Amygdala (tissue), 56 donors: Measurements from ENCODE around the gene NDUFS2.
"Not testable (repeated sequence)": the region's sequence is repeated elsewhere in the genome, so short reads cannot be mapped to it uniquely, and the experiment has no call there.

Experiments
- DNase-seq, 56 donors: peaks; one replicate each; lab custom pipeline; 2025; lab: John Stamatoyannopoulos, UW

The NDUFS2 gene

DNA sequence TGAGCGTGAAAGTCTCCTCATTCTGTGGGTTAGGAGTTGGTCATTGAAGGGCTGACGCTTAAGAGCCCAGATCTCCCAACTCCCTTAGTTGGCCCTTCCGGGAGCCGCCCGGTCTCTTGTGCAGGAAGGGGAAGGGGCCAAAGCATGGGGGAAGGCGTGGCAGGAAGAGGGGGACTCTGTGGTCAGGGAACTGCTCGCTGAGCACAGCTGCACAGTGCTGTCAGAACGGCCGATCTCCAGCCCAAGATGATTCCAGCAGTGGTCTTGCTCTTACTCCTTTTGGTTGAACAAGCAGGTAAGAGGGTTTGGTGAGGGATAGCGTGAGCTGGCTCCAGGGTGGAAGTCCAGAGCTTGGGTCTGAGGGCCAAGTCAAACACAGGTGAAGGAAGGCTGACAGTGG, 12.9 kb downstream of the NDUFS2 start, which contains the start of gene FCER1G:
TSS of gene FCER1G (plus strand) at position 220 of the 400 bp plus-strand sequence. CDS start at position 247, 27 bp downstream.
- peak in 9 of 56 donors; percentile 5 to 37 (median 20) for DNase-seq

DNA sequence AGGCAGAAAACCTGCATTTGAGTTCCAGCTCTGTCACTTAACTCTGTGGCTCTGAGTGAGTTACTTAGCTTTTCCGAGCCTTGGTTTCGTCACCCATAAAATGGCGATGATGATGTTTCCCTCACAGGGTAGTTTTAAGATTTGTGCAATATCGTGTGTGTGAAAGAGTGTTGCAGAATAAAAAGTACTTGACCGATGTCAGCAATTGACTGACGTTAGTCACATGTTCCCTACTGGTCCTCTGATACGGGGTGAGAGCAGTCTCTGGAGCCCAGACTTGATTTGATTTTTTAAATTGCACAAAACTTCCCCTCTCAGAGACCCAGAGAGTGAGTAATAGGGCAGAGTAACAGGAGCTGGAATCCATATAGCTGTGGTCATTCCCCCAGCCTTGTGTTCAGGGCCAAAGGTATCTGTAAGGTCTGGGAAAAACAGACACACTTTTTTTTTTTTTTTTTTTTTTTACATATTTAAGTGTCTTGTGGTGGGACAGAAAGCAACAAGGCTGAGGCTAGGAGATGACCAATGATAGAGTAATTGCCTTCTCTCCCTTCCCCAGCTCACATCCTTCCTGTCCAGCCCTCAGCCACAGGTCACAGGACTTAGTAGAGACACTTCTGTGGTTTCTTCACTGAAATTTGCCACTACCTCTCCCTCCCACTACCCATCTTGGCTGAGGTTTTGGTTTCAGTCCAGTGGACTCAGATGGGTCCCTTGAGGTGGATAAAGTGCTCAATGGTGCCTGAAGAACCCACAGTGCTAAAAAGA, 15.0 kb downstream of the NDUFS2 start:
- DNase-seq = peak in 1 of 56 donors; percentile 22

DNA sequence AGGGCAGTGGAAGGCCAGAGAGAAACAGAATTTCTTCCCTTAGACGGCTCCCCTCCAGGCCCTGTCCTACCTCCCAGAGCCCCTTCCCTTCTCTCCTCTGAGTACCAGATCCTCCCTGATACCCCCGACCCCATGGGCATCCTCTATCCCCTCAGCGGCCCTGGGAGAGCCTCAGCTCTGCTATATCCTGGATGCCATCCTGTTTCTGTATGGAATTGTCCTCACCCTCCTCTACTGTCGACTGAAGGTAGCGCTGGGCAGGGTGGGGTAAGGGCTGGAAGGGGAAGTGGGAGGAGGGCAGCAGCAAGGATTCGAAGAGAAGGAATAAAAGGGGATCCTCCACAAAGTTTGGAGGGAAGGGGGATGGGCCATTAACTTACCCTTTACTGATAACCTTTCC, 15.7 kb downstream of the NDUFS2 start:
- no peak for DNase-seq

DNA sequence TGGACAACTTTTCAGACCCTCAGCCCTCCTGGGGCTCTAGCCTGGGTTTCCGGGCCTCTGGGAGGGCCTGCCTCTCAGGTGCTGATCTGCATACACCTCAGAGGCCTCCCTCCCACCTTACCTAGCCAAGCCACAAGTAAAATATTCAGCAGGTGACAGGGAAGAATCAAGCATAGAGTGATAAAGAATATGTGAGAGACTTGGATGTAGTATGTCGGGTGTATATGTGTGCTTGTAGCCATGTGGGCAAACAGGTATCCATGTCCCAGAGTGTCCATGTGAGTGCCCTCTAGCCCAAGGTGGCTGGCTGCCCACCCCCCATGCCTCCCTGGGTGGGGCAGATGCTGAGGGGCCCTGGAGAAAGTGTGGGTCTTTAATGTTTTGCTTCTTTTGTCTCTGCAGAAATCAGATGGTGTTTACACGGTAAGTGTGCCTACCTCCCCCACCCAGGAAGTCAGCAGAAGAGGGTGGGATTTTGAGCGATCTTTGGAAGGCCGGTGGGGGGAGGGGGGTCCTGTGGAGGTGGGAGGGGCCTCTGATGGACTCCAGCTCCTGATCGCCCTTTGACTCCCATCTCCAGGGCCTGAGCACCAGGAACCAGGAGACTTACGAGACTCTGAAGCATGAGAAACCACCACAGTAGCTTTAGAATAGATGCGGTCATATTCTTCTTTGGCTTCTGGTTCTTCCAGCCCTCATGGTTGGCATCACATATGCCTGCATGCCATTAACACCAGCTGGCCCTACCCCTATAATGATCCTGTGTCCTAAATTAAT, 16.3 kb downstream of the NDUFS2 start:
- no peak for DNase-seq

DNA sequence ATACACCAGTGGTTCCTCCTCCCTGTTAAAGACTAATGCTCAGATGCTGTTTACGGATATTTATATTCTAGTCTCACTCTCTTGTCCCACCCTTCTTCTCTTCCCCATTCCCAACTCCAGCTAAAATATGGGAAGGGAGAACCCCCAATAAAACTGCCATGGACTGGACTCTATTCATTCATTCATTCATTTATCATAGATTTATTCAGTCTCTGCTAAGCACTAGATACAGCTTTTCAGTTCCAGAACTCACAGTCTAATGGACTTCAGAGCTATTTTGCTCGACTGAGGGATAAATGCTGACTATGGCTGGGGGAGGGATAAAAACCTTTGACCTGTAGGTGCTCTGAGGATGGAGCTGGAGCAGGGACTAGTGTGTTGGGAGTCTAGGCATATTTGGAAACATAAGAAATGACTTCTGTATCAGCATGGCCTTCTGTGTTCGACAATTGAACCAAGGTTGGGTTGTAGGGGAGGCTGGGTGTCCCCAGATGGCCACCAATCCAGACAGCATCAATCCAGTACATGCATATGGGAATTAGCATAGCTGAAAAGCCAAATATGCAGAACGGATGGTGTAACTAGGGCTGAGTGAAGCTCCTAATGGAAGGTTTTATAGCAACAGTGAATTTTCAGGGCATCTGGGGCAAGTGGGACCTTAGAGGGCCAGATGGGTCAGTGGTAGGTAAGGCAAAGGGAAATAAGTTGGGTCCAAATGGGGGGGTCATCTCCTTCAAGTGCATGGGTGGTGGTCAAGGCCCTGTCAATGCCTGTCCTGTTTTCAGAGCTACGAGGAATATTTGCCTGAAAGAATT, 17.1 kb downstream of the NDUFS2 start:
- DNase-seq = no peak

DNA sequence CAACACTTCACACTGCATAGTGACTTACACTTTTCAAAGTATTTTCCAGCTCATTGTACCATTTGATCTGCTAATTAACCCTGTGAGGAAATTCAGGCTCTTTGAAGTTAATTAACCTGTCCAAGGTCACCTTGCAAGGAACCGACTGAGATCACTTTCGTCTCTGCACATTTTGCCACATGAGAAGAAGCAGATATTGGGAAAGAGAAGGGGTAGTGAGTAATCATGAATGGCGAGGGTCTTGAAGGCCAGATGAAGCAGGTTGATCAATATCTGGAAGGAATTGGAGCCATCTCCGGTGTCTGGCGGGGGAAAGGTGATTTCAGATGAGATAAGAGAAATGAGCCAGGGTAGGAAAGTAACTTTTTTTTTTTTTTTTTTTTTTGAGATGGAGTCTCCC, 17.8 kb downstream of the NDUFS2 start:
- DNase-seq = no peak

DNA sequence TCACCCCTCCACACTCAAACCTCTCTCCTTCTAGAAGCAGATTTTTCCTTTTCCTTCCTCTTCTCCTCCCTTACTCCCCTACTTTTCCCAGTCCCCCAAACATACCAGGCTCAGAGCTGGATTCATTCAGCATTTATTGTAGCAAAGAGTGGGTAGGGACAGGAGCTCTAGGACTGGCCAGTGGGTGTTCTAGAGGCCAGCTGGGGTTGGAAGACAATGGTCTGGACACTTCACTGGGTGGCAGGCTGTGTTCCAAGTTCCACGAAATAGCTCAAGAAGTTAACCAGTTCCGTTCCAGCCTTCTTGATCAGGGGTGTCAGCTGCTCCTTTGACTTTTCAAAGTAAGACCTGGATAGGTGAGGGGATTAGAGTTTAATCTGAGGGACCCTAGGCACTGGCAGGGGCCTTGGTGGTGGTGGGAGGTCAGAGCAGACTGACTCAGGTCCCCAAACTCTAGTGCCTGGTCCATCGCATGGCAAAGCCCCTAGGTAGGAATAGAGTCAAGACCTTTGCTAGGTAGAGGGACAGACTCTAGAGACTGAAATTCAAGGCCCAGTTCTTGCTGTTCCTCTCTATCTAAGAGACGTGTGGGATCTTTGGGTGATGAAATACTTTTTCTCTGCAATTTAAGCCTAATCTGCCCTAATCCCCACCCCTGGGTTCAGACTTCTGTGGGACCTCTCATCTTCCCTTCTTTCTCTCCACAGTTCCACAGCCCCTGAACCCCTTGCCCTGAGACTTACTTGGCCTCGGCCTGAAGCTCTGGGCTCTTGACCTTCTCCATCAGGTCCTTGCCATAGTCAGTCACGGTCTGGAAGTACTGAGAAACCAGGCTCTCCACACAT, 20.2 kb downstream of the NDUFS2 start:
- DNase-seq = no peak

DNA sequence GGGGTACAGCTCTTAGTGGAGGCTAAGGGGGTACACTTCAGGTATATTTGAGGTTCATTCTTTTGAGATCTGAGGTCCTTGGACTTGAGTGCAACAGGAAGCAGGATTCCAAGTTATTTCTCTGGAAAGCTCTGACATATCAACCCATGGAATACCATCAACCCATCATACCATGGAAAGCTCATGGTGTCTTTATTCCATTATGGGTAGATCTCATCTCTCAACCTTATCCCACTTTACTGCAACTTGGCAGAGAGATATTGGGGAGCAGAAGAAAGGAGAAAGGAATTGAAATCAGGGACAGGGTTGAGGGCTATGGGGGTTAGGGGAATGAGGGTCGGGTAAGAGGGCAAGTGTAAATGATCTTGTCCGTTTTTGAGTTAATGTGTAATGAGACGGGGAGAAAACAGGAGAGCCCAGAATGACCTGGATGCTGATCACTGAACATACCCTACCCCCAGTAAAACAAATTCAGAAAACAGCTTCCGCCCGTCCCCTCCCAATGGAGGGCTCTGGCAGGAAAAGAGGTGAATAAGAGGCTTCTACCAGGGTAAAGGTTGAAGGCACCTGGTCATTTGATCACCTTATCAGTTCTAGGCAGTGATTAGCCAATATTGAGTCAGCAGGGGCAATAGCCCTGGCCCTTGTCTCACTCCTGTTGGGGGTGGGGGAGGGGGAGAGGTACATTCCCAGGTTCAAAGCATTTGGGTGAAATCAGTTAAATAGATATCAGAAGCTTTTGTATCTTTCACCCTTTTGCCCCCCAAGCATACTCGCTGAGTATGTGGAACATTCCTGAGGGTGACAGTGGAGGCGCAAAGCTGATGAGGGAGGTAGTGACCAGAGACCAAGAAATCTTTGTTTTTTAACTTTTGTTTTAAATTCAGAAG, 21.9 kb downstream of the NDUFS2 start:
- no peak for DNase-seq

DNA sequence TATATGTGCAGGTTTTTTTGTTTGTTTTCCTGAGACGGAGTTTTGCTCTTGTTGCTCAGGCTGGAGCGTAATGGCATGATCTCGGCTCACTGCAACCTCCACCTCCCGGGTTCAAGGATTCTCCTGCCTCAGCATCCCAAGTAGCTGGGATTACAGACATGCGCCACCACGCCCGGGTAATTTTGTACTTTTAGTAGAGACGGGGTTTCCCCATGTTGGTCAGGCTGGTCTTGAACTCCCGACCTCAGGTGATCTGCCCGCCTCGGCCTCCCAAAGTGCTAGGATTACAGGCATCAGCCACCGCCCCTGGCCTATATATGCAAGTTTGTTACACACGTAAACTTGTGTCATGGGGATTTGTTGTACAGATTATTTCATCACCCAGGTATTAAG, 22.5 kb downstream of the NDUFS2 start:
- DNase-seq = not testable (repeated sequence)

DNA sequence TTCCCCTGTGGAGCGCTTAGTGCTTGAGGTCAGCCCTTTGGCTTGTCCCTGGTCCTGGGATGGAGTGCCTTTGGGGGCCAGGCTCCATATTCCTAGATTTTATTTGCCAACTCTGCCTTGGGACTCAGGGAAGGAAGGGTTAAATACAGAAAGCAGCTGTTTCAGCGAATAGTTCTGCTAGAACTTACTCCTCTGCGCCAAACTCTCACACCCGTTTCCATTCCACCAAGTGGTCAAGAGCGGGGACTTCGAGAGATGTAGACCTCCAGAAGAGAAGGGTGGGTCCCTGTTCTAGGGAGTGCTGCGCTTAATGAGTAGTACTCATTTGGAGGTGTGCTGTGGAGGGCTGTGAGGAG, 23.0 kb downstream of the NDUFS2 start:
- DNase-seq = no peak

DNA sequence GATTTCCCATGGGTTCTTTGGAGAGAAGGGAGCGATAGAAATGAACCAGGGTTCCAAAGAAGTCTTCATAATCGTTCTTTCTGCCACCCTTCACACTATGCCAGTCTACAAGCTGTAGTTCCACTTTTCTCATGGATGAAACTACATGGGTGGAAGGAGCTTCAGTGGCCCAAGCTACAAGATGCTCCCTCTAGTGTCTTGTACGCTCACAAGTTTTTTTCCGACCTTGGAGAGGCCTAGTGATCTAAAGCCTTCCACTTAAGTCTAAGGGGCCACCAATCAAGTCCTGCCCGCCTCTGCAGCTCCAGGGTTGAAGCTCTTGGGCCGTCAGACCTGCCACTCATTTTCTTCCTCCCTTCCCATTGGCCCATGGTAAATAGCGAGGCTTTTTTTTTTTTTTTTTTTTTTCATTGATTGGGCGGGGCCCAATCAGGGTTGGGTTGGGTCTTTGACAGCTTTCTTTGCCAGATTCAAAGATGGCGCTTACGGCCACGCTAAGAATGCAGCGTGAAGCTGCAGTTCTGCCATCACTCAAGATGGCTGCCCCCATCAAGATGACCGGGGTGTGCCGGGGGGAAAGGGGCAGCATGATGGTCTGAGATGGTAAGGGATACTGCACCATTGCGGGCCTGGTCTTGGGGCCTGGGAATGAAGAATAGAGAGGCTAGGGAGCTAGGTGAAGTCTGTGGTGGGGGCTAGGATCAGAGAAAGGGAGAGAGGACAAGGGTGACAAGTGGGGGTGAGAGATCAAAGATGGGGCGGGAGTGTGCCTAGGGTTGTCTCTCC, 23.6 kb downstream of the NDUFS2 start, which contains the start of gene TOMM40L:
TSS of gene TOMM40L (plus strand) at position 527 of the 786 bp plus-strand sequence. CDS start 430 bp downstream, outside the sequence.
- DNase-seq = peak in 55 of 56 donors; percentile 26 to 96 (median 86)

DNA sequence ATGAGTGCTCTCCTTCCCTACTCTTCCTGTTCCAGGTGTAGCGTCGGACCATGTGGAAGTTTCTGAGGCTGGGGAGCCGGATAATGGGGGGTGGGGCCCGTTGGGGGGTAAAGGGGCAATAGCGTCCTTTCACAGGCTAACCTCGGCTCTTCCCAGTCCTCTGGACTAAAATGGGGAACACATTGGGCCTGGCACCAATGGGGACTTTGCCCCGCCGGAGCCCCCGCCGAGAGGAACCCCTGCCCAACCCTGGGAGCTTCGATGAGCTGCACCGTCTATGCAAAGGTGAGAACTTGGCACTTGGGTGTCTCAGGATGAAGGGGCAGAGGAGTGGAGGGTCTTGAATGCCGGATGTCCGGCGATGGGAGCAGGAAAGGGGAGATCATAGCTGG, 24.1 kb downstream of the NDUFS2 start:
- peak in 2 of 56 donors; percentile 6 to 39 for DNase-seq

DNA sequence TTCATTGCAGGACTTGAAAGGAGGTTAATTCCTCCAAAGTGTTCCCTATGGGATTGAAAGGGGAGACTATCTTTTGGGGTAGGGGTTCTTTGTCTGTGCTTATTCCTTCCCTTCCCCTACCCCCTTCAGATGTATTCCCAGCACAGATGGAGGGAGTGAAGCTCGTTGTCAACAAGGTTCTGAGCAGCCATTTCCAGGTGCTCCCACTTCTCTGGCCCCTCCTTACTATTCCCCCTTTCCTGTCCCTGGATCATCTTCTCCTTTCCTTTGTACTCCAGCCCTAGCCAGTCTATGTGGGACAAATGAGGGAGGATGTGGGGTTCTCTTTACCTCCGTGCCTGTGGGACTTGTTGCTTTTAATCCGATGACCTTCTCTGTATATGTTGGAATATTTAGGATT, 24.6 kb downstream of the NDUFS2 start:
- DNase-seq = no peak

DNA sequence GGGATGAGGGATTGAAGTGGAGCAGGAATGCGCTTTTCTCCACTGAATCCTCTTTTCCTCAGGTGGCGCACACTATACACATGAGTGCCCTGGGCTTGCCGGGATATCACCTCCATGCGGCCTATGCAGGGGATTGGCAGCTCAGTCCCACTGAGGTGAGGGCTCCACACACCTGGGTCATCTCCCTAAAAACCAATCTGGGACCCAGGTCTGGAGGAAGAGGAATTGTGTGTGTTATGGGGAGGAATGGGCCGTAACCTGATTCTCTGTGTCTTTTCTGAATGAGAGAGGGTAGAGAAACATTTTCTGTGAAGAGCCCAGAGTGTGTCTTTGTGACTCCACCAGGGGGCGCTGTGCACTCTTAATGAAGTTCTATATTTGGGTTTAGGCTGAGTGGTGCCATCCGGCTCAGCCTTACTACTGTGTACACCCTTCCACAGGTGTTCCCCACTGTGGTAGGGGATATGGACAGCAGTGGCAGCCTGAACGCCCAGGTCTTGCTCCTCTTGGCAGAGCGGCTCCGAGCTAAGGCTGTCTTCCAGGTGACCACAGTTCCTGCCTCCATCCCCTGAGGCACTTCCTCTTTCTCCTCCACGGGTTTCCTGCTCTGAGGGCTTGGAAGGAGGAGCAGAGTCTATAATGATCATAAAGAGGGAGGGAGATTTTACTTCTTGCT, 25.2 kb downstream of the NDUFS2 start:
- peak in 55 of 56 donors; percentile 8 to 89 (median 58) for DNase-seq

DNA sequence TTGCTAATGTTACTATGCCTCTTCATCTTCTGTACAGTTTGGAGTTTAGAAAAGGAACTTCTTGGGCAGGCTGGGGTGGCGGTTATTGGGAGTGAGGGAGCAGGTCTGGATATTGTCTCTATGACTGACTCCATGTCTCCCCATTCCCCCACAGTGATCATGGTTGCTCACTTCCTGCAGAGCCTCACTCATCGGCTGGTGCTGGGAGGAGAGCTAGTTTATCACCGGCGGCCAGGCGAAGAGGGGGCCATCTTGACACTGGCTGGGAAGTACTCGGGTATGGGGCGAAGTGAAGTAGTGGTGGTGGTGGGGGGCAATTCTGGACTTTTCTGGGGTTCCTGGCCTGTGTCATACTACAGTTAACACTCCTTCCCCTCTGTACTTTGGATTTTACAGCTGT, 25.9 kb downstream of the NDUFS2 start:
- DNase-seq = no peak

DNA sequence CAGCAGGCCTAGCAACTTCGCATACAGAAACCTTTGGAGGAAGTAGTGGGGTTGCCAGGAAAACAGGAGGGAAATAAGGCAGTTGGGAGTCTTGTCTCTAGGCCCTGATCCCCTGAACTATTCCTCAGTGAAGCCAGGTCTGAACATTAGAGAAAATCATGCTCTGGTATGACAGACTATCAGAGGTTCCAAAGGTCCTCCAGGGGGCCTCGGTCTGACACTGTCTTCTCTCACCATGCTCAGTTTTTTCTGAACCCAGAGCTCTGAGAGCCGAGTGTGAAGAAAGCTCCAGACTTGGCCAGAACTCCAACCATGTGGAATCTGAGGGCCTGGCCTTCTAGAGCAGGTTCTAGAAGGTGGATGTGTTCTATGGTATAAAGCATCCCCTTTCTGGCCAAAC, 27.7 kb downstream of the NDUFS2 start:
- no peak for DNase-seq

DNA sequence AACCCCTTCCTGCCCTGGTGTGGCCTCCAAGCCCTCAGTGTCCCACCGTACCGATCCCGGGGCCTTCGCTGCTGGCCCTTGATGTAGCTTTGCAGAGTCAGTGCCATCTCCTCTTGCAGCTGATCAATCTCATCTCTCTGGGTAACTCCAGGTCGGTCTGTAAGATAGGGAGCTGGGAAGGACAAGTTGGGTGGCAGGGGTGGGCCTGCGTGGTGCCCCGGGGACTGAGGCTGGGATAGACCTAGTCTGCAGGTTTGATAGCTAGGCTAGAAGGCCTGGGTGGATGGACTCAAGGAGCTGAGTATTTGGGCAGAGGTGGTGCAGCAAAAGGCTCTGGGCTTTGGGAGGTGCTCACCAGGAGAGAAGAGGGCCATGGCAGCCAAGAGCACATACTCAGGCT, 28.6 kb downstream of the NDUFS2 start:
- no peak for DNase-seq

DNA sequence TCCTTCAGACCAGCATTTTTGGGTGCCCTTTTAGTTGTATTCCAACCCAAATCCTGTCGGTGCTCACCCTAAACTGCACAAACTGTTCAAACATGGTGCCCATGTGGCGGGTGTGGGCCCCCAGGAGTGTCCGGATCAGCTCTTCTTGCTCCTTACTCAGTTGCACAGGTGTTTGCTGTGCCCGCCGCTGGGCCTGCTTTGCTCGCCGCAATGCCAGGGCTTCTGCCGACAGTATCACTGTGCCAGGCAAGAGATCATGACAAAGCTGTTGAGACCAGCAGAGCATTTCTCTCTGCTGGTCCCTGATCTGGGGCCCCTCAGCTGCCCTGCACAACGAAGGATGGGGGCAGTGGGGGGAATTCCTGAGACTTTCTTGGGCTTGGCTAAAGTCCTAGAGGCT, 30.9 kb downstream of the NDUFS2 start:
- no peak for DNase-seq
